ENCODE results near the gene CFAP100.

The CFAP100 gene

DNA sequence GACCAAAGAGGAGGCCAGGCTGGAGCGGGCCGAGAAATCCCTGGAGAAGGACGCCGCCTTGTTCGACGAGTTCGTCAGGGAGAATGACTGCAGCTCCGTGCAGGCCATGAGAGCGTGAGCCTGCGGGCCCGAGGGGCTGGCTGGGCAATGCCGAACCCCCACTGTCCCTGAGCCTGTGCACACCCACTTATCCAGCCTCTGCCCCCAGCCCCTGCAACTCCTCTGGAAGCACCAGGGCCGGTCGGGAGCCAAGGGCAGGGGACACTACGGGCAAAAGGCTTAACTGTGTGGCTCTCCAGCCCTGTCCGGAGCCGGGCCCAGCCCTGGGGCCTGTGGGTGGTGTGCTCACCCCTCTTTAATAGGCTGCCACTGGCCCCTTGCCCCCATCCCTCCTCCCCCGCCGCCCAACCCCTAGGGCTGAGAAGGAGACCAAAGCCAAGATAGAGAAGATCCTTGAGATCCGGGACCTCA is 24.0 kb downstream of the CFAP100 start:
- H3K27me3 ChIP-seq (ENCODE audit: control insufficient read depth, insufficient read depth, low read length): no peaks in the 10 kb centered on the region
- no peak overlapping the region for H3K27ac ChIP-seq (ENCODE audit: low read depth, low read length)
- H3K36me3 ChIP-seq (ENCODE audit: control insufficient read depth, insufficient read depth, low read length): no peaks in the 10 kb centered on the region
- no peak overlapping the region for H3K9ac ChIP-seq (ENCODE audit: low read depth, low read length)
- H3K9me3 ChIP-seq (ENCODE audit: control insufficient read depth, insufficient read depth, low read length): no peaks in the 10 kb centered on the region
- no peak overlapping the region for H3K4me3 ChIP-seq (ENCODE audit: low read depth, low read length)
- peaks cover 9% of the 10 kb centered on the region for H3K4me1 ChIP-seq (ENCODE audit: control insufficient read depth, insufficient read depth, low read length)

DNA sequence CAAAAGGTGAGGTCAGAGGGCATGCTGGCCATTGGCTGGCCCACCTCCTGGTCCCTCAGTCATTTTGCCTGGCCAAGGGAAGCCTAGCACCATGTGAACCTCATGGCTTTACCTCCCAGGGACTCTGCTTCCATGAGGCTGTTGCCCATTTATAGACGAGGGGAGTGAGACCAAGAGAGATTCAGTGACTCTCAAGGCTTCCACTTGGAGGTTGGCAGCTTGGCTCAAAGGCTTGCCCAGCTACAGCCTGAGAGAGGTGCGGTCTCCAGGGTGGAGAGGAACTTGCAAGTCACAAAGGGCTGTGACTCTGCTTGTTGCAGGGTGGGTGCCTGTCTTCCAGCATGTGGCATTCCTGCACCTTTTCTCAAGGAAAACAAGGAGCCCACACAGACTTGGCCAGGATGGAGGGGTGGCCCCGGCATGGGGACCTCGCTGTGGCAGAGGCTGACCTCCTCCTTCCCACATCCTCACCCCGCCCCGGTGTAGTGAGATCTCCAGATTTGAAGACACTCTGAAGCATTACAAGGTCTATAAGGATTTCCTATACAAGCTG is 24.5 kb downstream of the CFAP100 start:
- Histone ChIP-seq H3K4me1 (ENCODE audit: control insufficient read depth, insufficient read depth, low read length) (peaks cover 9% of the 10 kb centered on the region), H3K36me3 (ENCODE audit: control insufficient read depth, insufficient read depth, low read length) (no peaks in the 10 kb centered on the region), H3K9me3 (ENCODE audit: control insufficient read depth, insufficient read depth, low read length) (no peaks in the 10 kb centered on the region), H3K27me3 (ENCODE audit: control insufficient read depth, insufficient read depth, low read length) (no peaks in the 10 kb centered on the region), H3K9ac (ENCODE audit: low read depth, low read length) (no peak overlapping the region), H3K4me3 (ENCODE audit: low read depth, low read length) (no peak overlapping the region), H3K27ac (ENCODE audit: low read depth, low read length) (no peak overlapping the region)

DNA sequence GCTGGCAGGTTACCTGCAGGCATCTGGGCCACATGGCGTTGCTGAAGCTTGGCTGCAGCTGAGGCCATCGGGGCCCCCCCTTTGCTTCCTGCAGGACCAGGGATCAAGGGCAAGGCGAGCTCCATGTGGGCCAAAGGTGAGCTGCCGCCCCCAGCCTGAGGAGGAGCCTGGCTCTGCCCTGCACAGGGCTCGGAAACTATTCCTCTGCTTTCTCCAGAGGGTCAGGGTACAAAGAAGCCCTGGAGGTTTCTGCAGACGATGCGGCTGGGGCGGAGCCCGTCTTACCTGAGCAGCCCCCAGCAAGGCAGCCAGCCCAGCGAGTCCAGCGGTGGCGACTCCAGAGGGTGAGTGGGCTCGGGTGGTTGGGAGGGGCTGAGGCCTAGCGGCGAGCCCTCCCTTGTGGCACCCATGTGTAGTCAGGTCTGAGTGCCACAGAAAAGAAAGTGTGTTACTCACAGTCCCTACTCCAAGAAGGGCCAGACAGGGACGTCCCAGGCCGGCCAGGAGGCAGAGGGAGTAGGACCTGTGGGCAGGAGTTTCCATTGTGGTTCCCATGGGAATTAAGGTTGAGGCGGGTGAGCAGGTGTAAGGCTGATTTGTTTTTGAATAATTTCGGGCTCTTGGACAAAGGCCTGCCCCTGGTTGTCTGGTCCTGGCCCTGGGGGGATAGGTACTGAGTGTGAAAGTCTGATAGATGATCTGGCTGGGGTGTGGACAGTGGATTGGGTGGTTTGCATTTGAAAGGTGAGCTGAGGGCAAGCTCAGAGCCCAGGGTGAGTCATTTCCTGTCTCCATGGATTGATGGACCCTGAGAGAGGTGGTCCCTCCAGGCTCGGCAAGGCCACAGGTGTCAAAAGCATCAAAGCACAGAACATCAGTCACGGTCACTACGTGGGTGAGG is 25.4 kb downstream of the CFAP100 start:
- H3K9ac ChIP-seq (ENCODE audit: low read depth, low read length): 0 out of 2 replicates have a peak overlapping the region, but pooled peaks have one; percentile 20
- H3K27ac ChIP-seq (ENCODE audit: low read depth, low read length): peak overlapping the region; percentile 79
- H3K27me3 ChIP-seq (ENCODE audit: control insufficient read depth, insufficient read depth, low read length): no peaks in the 10 kb centered on the region
- no peaks in the 10 kb centered on the region for H3K9me3 ChIP-seq (ENCODE audit: control insufficient read depth, insufficient read depth, low read length)
- H3K4me3 ChIP-seq (ENCODE audit: low read depth, low read length): no peak overlapping the region
- peaks cover 9% of the 10 kb centered on the region for H3K4me1 ChIP-seq (ENCODE audit: control insufficient read depth, insufficient read depth, low read length)
- H3K36me3 ChIP-seq (ENCODE audit: control insufficient read depth, insufficient read depth, low read length): no peaks in the 10 kb centered on the region

DNA sequence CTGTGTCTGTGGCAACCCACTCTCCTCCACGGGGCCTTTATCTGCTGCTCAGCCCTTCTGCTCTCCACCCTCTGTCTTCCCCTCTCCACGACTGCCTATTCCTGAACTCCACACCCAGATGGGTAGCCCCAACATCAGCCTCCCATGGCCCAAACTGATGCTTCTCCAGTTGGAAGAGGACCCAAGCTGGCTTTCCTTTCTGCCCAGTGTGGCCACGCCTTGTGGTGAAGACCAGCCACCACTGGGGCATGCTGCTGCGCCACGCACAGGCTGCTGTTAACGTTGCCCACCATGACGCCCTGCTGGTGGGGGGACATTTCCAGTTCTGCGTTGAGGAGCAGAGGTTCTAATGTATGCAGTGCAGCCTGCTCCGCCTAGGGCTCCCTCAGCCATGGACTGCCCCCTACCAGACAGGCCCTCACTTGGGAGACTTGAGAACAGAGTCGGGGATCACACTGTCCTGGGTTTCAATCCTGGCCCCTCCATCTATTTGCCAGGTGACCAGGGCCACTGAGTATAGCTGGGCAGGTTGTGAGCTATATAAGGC is 26.9 kb downstream of the CFAP100 start:
- Histone ChIP-seq H3K27me3 (ENCODE audit: control insufficient read depth, insufficient read depth, low read length) (no peaks in the 10 kb centered on the region), H3K9me3 (ENCODE audit: control insufficient read depth, insufficient read depth, low read length) (peaks cover 9% of the 10 kb centered on the region; the same call in 1 of the 2 replicates), H3K36me3 (ENCODE audit: control insufficient read depth, insufficient read depth, low read length) (no peaks in the 10 kb centered on the region), H3K4me3 (ENCODE audit: low read depth, low read length) (no peak overlapping the region), H3K9ac (ENCODE audit: low read depth, low read length) (no peak overlapping the region), H3K27ac (ENCODE audit: low read depth, low read length) (no peak overlapping the region), H3K4me1 (ENCODE audit: control insufficient read depth, insufficient read depth, low read length) (peaks cover 9% of the 10 kb centered on the region)

DNA sequence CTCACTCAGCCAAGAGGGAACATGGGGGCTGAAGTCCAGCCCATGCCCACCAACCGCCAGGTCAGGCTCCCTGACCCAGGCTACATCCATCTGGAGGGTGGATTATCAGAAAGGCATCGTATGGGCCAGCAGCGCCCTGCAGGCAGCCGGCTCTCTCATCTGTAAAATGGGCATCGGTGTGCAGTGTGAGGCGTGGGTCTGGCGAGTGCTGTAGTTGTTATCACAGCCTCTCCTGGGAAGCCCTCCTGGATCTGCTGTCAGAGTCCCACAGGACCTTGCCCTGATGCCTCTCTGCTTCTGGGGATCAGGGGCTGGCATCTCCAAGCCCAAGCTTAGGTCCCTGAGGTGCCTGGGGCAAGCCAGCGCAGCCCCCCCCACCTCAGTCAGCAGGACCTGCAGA is 27.4 kb downstream of the CFAP100 start:
- H3K9ac ChIP-seq (ENCODE audit: low read depth, low read length): no peak overlapping the region
- peaks cover 9% of the 10 kb centered on the region; the same call in 1 of the 2 replicates for H3K9me3 ChIP-seq (ENCODE audit: control insufficient read depth, insufficient read depth, low read length)
- no peaks in the 10 kb centered on the region for H3K27me3 ChIP-seq (ENCODE audit: control insufficient read depth, insufficient read depth, low read length)
- H3K36me3 ChIP-seq (ENCODE audit: control insufficient read depth, insufficient read depth, low read length): no peaks in the 10 kb centered on the region
- H3K27ac ChIP-seq (ENCODE audit: low read depth, low read length): no peak overlapping the region
- peaks cover 9% of the 10 kb centered on the region for H3K4me1 ChIP-seq (ENCODE audit: control insufficient read depth, insufficient read depth, low read length)
- no peak overlapping the region for H3K4me3 ChIP-seq (ENCODE audit: low read depth, low read length)

DNA sequence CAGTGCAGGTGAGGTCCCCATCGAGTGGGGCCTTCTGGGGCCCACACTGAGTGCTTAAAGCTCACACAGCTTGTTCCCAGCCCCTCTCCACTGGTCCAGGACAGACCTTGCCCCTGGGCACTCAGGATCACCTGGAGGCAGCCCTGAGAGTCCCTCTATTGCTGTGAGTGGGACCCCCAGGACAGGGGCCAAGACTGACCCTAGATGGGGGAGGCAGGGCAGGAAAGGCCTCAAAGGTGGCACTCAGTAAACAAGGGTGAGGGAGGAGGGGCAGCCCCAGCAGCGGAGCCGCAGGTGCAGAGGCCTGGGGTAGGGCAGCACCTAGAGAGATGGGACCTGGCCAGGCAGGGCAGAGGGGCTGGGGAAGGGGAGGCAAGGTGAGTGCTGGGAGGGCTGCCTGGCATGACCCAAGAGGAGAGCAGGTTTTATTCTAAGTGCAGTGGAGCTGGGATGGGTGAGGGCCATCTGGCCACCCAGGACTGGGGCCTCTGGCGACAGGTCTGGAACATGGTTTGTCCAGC is 27.9 kb downstream of the CFAP100 start:
- Histone ChIP-seq H3K9ac (ENCODE audit: low read depth, low read length) (no peak overlapping the region), H3K36me3 (ENCODE audit: control insufficient read depth, insufficient read depth, low read length) (no peaks in the 10 kb centered on the region), H3K4me3 (ENCODE audit: low read depth, low read length) (no peak overlapping the region)

DNA sequence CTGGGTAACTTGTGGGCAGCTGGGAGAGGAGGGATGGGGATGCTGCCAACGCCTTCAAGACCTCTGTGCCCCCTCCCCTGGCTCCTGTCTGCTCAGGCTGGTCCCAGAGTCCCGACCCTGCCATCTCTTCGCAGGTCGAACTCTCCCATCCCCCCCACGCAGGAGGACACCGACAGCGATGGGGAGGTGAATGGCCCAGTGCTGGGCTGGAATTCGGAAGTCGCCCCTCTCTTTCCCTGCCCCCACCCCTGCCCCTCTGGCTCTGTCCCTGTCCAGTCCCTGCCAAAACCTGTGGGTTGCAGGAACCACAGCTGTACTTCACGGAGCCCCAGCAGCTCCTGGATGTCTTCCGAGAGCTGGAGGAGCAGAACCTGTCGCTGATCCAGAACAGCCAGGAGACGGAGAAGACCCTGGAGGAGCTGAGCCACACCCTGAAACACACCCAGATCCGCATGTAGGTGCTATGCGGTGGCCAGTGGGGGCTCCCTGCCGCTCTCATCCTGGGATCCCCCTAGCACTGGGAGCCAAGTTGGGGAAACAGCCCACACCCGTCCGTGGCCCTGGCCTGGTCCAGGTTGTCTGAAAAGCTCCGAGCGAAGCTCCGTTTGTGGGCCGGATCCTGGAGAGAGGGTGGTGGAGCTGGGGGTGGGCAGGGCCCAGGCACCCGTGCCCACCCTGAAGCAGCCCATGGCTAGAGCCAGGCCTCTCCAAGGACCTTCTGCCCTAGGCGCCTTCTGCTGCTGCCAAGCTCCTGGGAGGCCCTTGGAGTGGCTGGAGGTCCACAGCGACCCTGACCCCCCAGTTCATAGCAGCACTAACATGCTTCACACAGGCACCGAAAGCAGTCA is 28.7 kb downstream of the CFAP100 start:
- Histone ChIP-seq H3K36me3 (ENCODE audit: control insufficient read depth, insufficient read depth, low read length) (no peaks in the 10 kb centered on the region), H3K27me3 (ENCODE audit: control insufficient read depth, insufficient read depth, low read length) (no peaks in the 10 kb centered on the region), H3K27ac (ENCODE audit: low read depth, low read length) (no peak overlapping the region), H3K4me1 (ENCODE audit: control insufficient read depth, insufficient read depth, low read length) (peaks cover 9% of the 10 kb centered on the region), H3K9ac (ENCODE audit: low read depth, low read length) (no peak overlapping the region), H3K4me3 (ENCODE audit: low read depth, low read length) (no peak overlapping the region), H3K9me3 (ENCODE audit: control insufficient read depth, insufficient read depth, low read length) (peaks cover 9% of the 10 kb centered on the region; the same call in 1 of the 2 replicates)

More for the DNA sequence above, 27.9 kb downstream of the CFAP100 start:
- Histone ChIP-seq H3K27ac (ENCODE audit: low read depth, low read length) (no peak overlapping the region), H3K9me3 (ENCODE audit: control insufficient read depth, insufficient read depth, low read length) (peaks cover 9% of the 10 kb centered on the region; the same call in 1 of the 2 replicates), H3K4me1 (ENCODE audit: control insufficient read depth, insufficient read depth, low read length) (peaks cover 9% of the 10 kb centered on the region), H3K27me3 (ENCODE audit: control insufficient read depth, insufficient read depth, low read length) (no peaks in the 10 kb centered on the region)

DNA sequence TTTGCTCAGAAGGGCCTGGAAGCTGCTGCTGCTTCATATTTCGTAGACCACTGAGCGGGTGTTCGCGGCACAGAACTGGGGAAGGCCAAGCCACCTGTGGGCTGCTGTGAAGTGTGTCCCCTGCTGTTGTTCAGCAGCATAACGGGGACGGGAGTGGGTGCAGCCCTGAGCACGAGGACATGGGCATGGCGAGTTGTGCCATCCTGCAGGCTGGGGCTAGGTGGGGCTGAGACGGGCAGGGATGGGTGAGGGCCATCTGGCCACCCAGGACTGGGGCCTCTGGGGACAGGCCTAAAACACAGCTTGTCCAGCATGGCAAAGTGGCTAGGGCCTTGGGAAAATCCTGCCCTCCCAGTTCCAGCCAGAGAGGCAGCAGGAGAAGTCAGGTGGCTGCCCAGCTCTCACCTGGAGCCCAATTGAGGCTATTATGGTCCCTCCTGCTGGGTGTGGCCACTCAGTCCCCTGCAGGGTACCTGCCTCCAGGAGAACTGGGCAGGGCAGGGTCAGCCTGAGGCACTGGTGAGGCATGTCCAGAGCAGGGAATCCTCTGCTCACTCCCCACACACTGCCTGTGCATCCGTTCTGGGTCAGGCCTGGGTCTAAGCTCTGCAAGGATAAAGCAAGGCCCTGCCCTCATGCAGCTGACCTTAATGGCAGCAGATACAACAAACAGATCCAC is 29.5 kb downstream of the CFAP100 start:
- H3K9ac ChIP-seq (ENCODE audit: low read depth, low read length): no peak overlapping the region
- peaks cover 9% of the 10 kb centered on the region for H3K4me1 ChIP-seq (ENCODE audit: control insufficient read depth, insufficient read depth, low read length)
- no peaks in the 10 kb centered on the region for H3K36me3 ChIP-seq (ENCODE audit: control insufficient read depth, insufficient read depth, low read length)
- no peak overlapping the region for H3K4me3 ChIP-seq (ENCODE audit: low read depth, low read length)
- H3K27me3 ChIP-seq (ENCODE audit: control insufficient read depth, insufficient read depth, low read length): no peaks in the 10 kb centered on the region
- no peak overlapping the region for H3K27ac ChIP-seq (ENCODE audit: low read depth, low read length)
- H3K9me3 ChIP-seq (ENCODE audit: control insufficient read depth, insufficient read depth, low read length): peaks cover 9% of the 10 kb centered on the region; the same call in 1 of the 2 replicates

DNA sequence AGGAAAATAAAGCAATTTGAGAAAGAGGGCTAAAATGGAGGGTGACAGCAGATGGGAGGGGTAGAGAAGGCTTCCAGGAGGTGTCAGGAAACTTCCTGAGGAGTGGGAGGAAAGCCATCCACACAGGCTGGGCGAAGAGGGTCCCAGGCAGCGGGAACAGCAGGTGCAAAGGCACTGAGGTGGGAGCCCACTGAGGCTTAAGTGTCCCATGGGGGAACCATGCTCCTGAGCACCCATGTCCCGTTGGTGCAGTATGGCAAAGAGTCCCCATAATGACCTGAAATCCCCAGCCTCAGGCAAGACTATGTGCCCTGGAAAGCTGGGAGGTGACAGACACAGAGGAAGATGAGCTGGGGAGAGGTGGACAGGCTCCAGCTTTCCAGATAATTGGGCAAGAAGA is 30.0 kb downstream of the CFAP100 start:
- peaks cover 9% of the 10 kb centered on the region; the same call in 1 of the 2 replicates for H3K9me3 ChIP-seq (ENCODE audit: control insufficient read depth, insufficient read depth, low read length)
- H3K4me3 ChIP-seq (ENCODE audit: low read depth, low read length): no peak overlapping the region
- H3K27me3 ChIP-seq (ENCODE audit: control insufficient read depth, insufficient read depth, low read length): no peaks in the 10 kb centered on the region
- no peaks in the 10 kb centered on the region for H3K36me3 ChIP-seq (ENCODE audit: control insufficient read depth, insufficient read depth, low read length)
- no peak overlapping the region for H3K27ac ChIP-seq (ENCODE audit: low read depth, low read length)
- H3K4me1 ChIP-seq (ENCODE audit: control insufficient read depth, insufficient read depth, low read length): peaks cover 9% of the 10 kb centered on the region
- no peak overlapping the region for H3K9ac ChIP-seq (ENCODE audit: low read depth, low read length)

DNA sequence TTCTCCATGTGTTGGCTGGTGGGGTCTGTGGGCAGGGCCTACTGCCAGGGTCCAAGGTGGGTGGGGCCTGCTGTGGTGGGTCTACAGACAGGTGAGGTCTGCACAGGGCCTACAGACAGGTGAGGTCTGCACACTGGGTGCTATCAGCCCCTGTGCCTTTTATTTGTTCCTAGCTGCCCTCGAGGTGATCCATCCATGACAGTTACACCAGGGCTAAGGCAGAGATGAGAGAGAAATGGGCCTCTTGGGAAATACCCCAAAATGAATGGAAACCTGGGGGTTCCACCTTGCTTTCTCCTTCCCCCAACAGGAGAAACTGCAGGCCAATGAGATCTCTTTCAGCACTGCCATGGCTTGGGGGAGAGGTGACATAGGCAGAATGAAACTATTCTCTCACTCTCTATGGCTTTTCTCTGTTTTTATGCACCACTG is 36.4 kb downstream of the CFAP100 start:
- Histone ChIP-seq H3K4me3 (ENCODE audit: low read depth, low read length) (no peak overlapping the region), H3K36me3 (ENCODE audit: control insufficient read depth, insufficient read depth, low read length) (peaks cover 1% of the 10 kb centered on the region; the same call in 1 of the 2 replicates)

More for the DNA sequence above, 36.4 kb downstream of the CFAP100 start:
- no peaks in the 10 kb centered on the region for H3K4me1 ChIP-seq (ENCODE audit: control insufficient read depth, insufficient read depth, low read length)
- no peak overlapping the region for H3K27ac ChIP-seq (ENCODE audit: low read depth, low read length)
- no peak overlapping the region for H3K9ac ChIP-seq (ENCODE audit: low read depth, low read length)
- H3K27me3 ChIP-seq (ENCODE audit: control insufficient read depth, insufficient read depth, low read length): no peaks in the 10 kb centered on the region
- peaks cover under 1% of the 10 kb centered on the region; the same call in 1 of the 2 replicates for H3K9me3 ChIP-seq (ENCODE audit: control insufficient read depth, insufficient read depth, low read length)

Measured in HUES48 (cell line).